ES-I3 (cell line): ENCODE results near the gene PEBP1.
"Not testable (repeated sequence)": the region's sequence is repeated elsewhere in the genome, so short reads cannot be mapped to it uniquely, and the experiment has no call there.

Experiments
- H3K36me3 ChIP-seq: 2 replicates; pipeline ENCODE4 v1.6.1; 2013; ENCODE audit warnings: mild to moderate bottlenecking, low read length, control low read depth, moderate library complexity; ENCODE audit not compliant: insufficient read depth
- H3K4me1 ChIP-seq: 2 replicates; pipeline ENCODE4 v1.6.1; 2013; ENCODE audit warnings: mild to moderate bottlenecking, control low read depth, low read length; ENCODE audit not compliant: insufficient read depth
- H3K9ac ChIP-seq: 2 replicates; pipeline ENCODE4 v1.6.1; 2013; ENCODE audit warnings: low read depth, mild to moderate bottlenecking, low read length, moderate library complexity
- H3K9me3 ChIP-seq: 2 replicates; pipeline ENCODE4 v1.6.1; 2013; ENCODE audit warnings: mild to moderate bottlenecking, low read length, moderate library complexity; ENCODE audit not compliant: control insufficient read depth, insufficient read depth

The PEBP1 gene

DNA sequence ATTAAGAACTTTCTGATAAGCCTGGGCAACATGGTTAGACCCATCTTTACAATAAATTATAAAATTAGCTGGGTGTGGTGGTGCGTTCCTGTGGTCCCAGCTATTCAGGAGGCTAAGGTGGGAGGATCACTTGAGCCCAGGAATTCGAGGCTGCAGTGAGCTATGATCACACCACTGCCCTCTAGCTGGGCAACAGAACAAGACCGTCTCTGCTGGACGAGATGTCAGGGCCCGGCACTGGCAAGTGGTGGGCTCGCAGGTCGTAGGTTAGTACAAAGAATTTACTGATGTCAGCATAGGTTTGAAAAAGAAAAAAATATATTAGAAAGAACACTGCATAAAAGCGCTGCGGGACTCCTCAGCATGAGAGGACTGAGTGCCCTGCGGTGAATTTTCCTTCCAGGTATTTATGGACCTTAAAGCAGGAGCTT lies 16.5 kb upstream of the PEBP1 start:
- Histone ChIP-seq H3K4me1 (peaks cover 13% of the 10 kb centered on the region), H3K36me3 (peaks cover 4% of the 10 kb centered on the region; the same call in 1 of the 2 replicates), H3K9me3 (peaks cover 6% of the 10 kb centered on the region), H3K9ac (peak overlapping the region; percentile 26)

DNA sequence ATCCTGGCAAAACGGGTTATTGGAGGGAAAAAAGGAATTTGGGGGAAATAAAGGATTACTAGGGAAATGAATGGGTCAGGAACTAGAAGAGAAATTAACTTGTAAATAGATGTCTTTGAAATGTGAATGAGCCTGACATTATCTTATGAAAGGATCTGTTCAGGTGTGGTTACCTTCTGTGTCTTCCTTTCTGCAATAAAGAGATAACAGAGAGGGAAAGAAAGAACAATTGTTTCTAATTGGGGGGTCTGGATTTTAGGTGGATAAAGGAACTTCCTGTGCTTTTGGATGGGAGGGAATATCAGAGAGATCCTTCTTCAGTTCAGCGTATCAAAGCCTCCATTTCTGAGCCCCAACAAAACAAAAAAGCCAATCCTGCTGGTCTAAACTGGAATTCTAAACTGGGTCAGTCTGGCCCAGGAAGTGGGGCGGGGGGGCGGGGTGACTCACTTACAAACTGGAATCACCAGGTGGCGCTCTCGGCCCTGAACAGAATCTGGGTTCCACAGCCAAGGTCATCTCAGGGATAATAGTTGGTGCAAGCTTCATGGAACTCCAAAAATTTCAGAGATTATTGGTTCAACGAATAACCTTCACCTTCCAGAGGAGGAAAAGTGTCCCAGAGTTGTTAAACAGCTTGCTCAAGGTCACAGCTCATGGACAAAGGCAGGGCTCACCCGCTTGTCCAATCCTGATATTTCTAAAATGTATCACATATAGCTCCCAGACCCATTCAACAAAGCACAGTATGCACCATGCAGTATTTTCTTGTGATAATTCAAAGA lies 15.2 kb upstream of the PEBP1 start:
- Histone ChIP-seq H3K9me3 (no peaks in the 10 kb centered on the region), H3K36me3 (no peaks in the 10 kb centered on the region; the same call in 1 of the 2 replicates), H3K4me1 (peaks cover 13% of the 10 kb centered on the region), H3K9ac (peak overlapping the region; percentile 26; the same call in 1 of the 2 replicates)

DNA sequence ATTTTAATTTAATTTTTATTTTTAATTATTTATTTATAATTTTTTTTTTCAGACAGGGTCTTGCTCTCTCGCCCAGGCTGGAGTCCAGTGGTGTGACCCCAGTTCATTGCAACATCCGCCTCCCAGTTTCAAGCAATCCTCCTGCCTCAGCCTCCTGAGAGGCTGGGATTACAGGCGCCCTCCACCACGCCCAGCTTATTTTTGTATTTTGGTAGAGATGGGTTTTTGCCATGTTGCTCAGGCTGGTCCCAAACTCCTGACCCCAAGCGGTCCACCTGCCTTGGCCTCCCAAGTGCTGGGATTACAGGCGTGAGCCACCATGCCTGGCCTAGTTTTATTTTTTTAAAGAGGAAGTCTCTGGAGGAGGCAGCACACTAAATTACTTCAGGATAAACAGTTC lies 13.7 kb upstream of the PEBP1 start:
- H3K4me1 ChIP-seq = peaks cover 9% of the 10 kb centered on the region

DNA sequence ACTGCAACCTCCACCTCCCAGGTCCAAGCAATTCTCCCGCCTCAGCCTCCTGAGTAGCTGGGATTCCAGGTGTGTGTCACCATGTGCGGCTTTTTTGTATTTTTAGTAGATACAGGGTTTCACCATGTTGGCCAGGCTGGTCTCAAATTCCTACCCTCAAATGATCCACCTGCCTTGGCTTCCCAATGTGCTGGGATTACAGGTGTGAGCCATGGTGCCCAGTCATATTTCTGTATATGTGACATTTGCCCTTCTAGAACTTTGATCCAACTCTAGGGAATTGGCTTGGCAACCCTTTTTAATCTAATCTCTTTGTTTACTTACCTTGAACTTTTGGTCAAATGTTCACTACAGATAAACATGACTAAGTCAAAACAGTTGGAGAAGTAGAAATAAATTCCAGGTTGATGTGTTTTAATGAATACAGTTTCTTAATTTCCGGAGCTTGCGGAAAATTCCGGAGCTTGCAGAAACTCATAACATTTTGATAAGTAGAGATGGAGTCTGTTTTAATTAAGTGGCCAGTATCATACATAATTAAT lies 11.5 kb upstream of the PEBP1 start:
- Histone ChIP-seq H3K9me3 (no peaks in the 10 kb centered on the region), H3K4me1 (peaks cover 9% of the 10 kb centered on the region), H3K36me3 (no peaks in the 10 kb centered on the region; the same call in 1 of the 2 replicates), H3K9ac (no peak overlapping the region)

More for the DNA sequence above, 13.7 kb upstream of the PEBP1 start:
- no peaks in the 10 kb centered on the region; the same call in 1 of the 2 replicates for H3K36me3 ChIP-seq
- no peak overlapping the region for H3K9ac ChIP-seq
- H3K9me3 ChIP-seq = no peaks in the 10 kb centered on the region

DNA sequence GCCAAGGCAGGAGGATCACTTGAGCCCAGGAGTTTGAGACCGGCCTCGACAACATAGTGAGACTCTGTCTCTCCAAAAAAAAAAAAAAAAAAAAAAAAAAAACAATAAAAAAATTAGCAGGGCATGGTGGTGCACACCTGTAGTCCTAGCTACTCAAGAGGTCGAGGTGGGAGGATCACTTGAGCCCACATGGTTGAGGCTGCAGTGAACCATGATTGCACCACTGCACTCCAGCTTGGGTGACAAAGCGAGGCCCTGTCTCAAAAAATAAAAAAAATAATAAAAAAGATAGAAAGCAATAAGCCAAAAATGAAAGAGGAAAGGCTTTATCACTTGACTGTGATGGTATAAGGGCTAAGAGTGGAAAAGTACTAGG lies 10.2 kb upstream of the PEBP1 start:
- Histone ChIP-seq H3K4me1 (peaks cover 9% of the 10 kb centered on the region), H3K36me3 (no peaks in the 10 kb centered on the region; the same call in 1 of the 2 replicates), H3K9ac (no peak overlapping the region), H3K9me3 (no peaks in the 10 kb centered on the region)

DNA sequence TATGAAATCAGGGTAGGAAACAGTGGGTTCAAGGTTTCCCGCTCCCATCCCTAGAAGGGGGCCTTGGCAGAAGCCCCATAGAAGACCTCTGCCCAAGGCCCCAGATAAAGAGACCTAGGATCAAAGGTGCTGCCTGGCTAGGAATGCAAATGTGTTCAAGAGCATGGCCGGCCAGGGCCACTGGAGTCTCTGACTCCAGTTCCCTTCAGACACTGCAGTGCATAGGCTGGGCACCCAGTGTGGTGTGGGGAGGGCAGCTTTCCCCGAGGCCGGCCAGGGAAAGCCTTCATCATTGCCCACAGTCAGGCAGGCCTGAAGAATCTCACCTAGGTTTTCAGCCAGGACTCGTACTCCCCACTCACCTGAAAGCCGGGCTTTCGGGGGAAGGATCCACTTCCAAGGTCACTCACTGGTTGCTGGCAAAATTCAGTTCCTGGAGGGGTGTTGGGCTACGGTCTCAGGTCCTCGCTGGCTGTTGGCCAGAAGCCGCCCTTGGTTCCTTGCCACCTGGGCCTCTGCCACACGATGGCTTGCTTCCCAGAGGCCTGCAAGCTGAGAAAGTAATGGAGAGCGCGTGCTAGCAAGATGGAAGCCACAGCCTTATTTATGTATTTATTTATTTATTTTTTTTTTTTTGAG lies 9.7 kb upstream of the PEBP1 start:
- Histone ChIP-seq H3K9ac (no peak overlapping the region), H3K9me3 (no peaks in the 10 kb centered on the region), H3K4me1 (peaks cover 6% of the 10 kb centered on the region), H3K36me3 (no peaks in the 10 kb centered on the region; the same call in 1 of the 2 replicates)

DNA sequence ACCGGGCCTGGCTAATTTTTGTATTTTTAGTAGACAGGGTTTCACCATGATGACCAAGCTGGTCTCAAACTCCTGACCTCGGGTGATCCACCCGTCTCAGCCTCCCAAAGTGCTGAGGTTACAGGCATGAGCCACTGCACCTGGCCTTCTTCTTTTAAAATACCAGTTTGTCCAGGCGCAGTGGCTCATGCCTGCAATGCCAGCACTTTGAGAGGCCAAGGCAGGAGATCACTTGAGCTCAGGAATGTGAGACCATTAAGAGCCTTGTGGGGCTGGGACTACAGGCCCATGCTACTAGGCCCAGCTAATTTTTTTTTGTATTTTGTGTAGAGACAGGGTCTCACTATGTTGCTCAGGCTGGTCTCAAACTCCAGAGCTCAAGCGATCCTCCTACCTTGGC lies 8.1 kb upstream of the PEBP1 start:
- no peak overlapping the region for H3K9ac ChIP-seq
- H3K36me3 ChIP-seq = no peaks in the 10 kb centered on the region; the same call in 1 of the 2 replicates
- no peaks in the 10 kb centered on the region for H3K4me1 ChIP-seq
- no peaks in the 10 kb centered on the region for H3K9me3 ChIP-seq

DNA sequence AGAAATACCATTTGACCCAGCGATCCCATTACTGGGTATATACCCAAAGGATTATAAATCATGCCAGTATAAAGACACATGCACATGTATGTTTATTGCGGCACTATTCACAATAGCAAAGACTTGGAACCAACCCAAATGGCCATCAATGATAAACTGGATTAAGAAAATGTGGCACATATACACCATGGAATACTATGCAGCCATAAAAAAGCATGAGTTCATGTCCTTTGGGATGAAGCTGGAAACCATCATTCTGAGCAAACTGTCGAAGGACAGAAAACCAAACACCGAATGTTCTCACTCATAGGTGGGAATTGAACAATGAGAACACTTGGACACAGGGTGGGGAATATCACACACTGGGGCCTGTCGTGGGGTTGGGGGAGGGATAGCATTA lies 6.5 kb upstream of the PEBP1 start:
- not testable (repeated sequence) for H3K9ac ChIP-seq, H3K36me3 ChIP-seq, H3K9me3 ChIP-seq, H3K4me1 ChIP-seq

DNA sequence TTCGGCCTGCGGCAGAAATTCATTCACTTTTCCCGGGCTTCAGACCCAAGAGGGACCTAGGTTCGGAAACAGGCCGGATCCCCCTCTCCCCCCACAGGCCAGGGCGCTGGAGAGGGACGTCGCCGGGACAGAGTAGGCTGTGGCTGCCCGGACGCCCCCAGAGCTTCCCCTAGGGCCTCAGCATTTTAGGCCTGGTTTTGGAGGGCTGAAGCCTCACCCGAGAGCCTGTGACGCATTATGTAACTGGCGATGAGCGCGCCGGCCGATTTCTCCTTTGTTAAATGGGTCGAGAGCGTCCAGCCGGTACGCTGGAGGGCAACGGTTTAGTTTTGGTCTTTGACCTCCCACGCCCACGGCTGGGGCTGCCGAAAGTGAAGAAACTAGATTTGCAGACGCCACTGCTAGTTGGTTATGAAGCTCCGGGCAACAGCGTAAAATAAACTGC lies 657 bp downstream of the PEBP1 start:
- Histone ChIP-seq H3K36me3 (peaks cover 15% of the 10 kb centered on the region; the same call in 1 of the 2 replicates), H3K9ac (peak overlapping the region; percentile 99), H3K4me1 (no peaks in the 10 kb centered on the region; the same call in 1 of the 2 replicates), H3K9me3 (no peaks in the 10 kb centered on the region)

DNA sequence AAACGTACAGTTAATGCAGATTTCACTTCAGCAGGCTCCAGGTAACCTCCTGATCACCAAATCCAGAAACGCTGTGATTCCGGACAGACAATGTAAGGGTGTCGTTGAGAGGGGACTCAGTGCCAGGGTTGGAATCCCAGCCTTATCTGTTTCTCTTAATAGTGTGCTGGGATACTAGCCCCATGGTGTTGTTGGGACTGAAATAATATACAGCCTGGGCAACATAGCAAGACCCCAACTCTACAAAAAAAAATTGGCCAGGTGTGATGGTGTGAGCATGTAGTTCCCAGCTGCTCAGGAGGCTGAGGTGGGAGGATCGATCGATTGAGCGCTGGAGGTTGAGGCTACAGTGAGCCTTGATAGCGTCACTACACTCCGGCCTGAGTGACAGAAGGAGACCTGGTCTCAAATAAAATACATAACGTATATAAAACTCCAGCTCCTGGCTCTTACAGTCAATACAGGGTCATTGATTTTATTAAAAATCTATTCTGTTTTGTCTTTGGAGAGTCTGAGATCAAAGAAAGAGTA lies 1.3 kb downstream of the PEBP1 start:
- H3K9ac ChIP-seq = peak overlapping the region; percentile 99
- H3K36me3 ChIP-seq = peaks cover 15% of the 10 kb centered on the region; the same call in 1 of the 2 replicates

DNA sequence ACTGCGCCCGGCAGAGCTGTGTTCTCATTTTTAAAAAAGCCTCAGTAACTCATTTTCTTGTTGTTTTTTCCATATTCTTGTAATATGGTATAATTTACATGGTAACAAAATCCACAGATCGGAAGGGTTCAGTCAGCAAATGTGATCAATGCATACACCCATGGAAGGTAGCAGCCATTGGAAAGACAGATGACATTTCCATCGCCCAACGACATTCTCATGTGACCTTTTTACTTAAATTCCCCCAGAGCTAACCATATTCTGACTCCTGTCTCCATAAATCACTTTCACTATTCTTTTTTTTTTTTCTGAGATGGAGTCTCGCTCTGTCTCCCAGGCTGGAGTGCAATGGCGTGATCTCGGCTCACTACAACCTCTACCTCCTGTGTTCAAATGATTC lies 4.9 kb downstream of the PEBP1 start:
- no peaks in the 10 kb centered on the region; the same call in 1 of the 2 replicates for H3K4me1 ChIP-seq
- H3K9me3 ChIP-seq = no peaks in the 10 kb centered on the region
- H3K36me3 ChIP-seq = peaks cover 43% of the 10 kb centered on the region
- H3K9ac ChIP-seq = no peak overlapping the region

More for the DNA sequence above, 1.3 kb downstream of the PEBP1 start:
- H3K9me3 ChIP-seq = no peaks in the 10 kb centered on the region
- H3K4me1 ChIP-seq = no peaks in the 10 kb centered on the region; the same call in 1 of the 2 replicates

DNA sequence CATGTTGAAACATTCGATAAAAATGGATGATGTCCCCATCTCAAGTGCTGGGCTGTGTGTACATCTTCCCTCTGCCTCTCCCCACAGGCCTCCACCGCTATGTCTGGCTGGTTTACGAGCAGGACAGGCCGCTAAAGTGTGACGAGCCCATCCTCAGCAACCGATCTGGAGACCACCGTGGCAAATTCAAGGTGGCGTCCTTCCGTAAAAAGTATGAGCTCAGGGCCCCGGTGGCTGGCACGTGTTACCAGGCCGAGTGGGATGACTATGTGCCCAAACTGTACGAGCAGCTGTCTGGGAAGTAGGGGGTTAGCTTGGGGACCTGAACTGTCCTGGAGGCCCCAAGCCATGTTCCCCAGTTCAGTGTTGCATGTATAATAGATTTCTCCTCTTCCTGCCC lies 8.6 kb downstream of the PEBP1 start:
- Histone ChIP-seq H3K36me3 (peaks cover 40% of the 10 kb centered on the region), H3K4me1 (no peaks in the 10 kb centered on the region), H3K9me3 (no peaks in the 10 kb centered on the region), H3K9ac (no peak overlapping the region)

DNA sequence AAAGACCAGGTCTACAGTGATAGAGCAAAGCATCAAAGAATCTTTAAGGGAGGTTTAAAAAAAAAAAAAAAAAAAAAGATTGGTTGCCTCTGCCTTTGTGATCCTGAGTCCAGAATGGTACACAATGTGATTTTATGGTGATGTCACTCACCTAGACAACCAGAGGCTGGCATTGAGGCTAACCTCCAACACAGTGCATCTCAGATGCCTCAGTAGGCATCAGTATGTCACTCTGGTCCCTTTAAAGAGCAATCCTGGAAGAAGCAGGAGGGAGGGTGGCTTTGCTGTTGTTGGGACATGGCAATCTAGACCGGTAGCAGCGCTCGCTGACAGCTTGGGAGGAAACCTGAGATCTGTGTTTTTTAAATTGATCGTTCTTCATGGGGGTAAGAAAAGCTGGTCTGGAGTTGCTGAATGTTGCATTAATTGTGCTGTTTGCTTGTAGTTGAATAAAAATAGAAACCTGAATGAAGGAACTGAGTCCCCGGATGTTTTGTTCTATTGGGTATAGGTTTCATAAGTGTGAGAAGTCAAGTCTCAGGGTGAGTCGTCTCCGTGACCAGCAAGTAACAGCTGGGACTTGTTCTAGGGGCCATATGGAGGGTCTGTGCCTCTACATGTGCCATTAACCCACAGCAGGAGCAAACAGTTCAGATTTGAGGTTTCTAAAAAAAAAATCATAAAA lies 9.3 kb downstream of the PEBP1 start:
- Histone ChIP-seq H3K4me1 (no peaks in the 10 kb centered on the region), H3K9me3 (no peaks in the 10 kb centered on the region), H3K9ac (no peak overlapping the region), H3K36me3 (peaks cover 35% of the 10 kb centered on the region)

DNA sequence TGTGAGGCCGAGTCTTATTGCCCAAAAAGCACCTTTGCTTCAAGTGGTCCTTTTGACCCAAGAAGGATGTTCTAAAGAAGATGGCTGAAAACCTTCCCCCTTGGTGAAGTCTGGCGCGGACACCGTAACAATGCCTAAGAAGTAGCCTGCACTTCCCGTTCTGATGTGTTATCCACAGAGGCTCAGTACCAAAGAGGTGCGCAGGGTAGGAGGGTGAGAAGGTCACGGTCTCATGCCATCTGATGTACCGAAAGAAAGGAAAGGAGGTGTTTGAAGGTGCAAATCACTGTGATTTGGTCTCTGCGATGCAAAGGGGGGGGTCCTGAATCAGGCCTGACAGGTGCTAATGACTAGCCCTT lies 9.9 kb downstream of the PEBP1 start:
- H3K9me3 ChIP-seq = no peaks in the 10 kb centered on the region
- no peaks in the 10 kb centered on the region for H3K4me1 ChIP-seq
- no peak overlapping the region for H3K9ac ChIP-seq
- peaks cover 34% of the 10 kb centered on the region for H3K36me3 ChIP-seq
